HepG2 (cell line): ENCODE data around the gene SFI1. TPM values are rescaled to one million over a fixed set of nuclear protein-coding genes. Genes with fewer than 3 reads are reported as not detected.

Experiments used
- ASH2L ChIP-seq: fragments of 300-600, 200-600 bp; sonication (generic); IDR thresholded peaks from 2 replicates; pipeline ENCODE4 v1.7.0; 2017; ENCODE audit warnings: low read depth, mild to moderate bottlenecking, moderate library complexity, mixed read lengths, low read length; ENCODE audit not compliant: insufficient read length
- ATF1 ChIP-seq: IDR thresholded peaks from 2 replicates; pipeline ENCODE4 v1.6.1; 2016; ENCODE audit warnings: mild to moderate bottlenecking, control low read depth
- CBFB ChIP-seq: sonication (generic); formaldehyde crosslinking; IDR thresholded peaks from 2 replicates; pipeline ENCODE4 v1.4.0; 2020; ENCODE audit warnings: missing genetic modification reagents
- ELF3 ChIP-seq: IDR thresholded peaks from 2 replicates; pipeline ENCODE4 v1.6.1; 2016; ENCODE audit warnings: missing genetic modification reagents, missing compliant biosample characterization
- ELF4 ChIP-seq: sonication (generic); formaldehyde crosslinking; IDR thresholded peaks from 2 replicates; pipeline ENCODE4 v1.5.0; 2020; ENCODE audit warnings: missing genetic modification reagents, mild to moderate bottlenecking, moderate library complexity, borderline replicate concordance
- KDM5B ChIP-seq: sonication (generic); formaldehyde crosslinking; IDR thresholded peaks from 2 replicates; pipeline ENCODE4 v1.4.0; 2020; ENCODE audit warnings: missing genetic modification reagents, mild to moderate bottlenecking, borderline replicate concordance
- MED1 ChIP-seq: sonication (generic); formaldehyde crosslinking; IDR thresholded peaks from 2 replicates; pipeline ENCODE4 v1.4.0; 2020; ENCODE audit warnings: missing genetic modification reagents
- ZFP37 ChIP-seq: sonication (generic); formaldehyde crosslinking; IDR thresholded peaks from 2 replicates; pipeline ENCODE4 v1.4.0; 2020; ENCODE audit warnings: missing genetic modification reagents, borderline replicate concordance
- ZNF292 ChIP-seq: sonication (generic); formaldehyde crosslinking; IDR thresholded peaks from 2 replicates; pipeline ENCODE4 v1.8.1; 2022; ENCODE audit warnings: mild to moderate bottlenecking, low read depth, missing genetic modification reagents, borderline replicate concordance
- ZNF558 ChIP-seq: sonication (generic); formaldehyde crosslinking; IDR thresholded peaks from 2 replicates; pipeline ENCODE4 v1.9.0; 2022; ENCODE audit warnings: mild to moderate bottlenecking, missing genetic modification reagents, borderline replicate concordance
- ZNF614 ChIP-seq: IDR thresholded peaks from 2 replicates; pipeline ENCODE4 v1.6.1; 2018; ENCODE audit warnings: missing biosample characterization, missing genetic modification reagents, inconsistent platforms, borderline replicate concordance
- ZNF619 ChIP-seq: sonication (generic); formaldehyde crosslinking; IDR thresholded peaks from 2 replicates; pipeline ENCODE4 v1.4.0; 2020; ENCODE audit warnings: mild to moderate bottlenecking, missing genetic modification reagents
- polyA plus RNA-seq, 8 experiments: library from polyadenylated mRNA; depleted of rRNA in 3 of 8; stranded (reverse) in 7 of 8; unstranded in 1 of 8; fragments of >200 nt; fragmentation: Illumina TruSeq in 4 of 8; extraction: Trizol in 4 of 8; gene quantifications; 2 replicates each; pipeline versions ENCODE4 v1.2.1 to v1.2.3, GENCODE V29; 2011 to 2016; ENCODE audit warnings: low read depth in 4 of 8, missing spikeins in 1 of 8, mixed read lengths in 1 of 8; ENCODE audit not compliant: insufficient read depth in 1 of 8
- total RNA-seq, 5 experiments: library from RNA; depleted of rRNA; stranded (reverse); fragments of >200 nt; fragmentation: Illumina TruSeq; extraction: Trizol; gene quantifications; 2 replicates each; pipeline ENCODE4 v1.2.3, GENCODE V29; 2016; ENCODE audit warnings: low read depth in 1 of 5
- TF ChIP-seq, protein P1 (sequence below): sonication (generic); formaldehyde crosslinking; IDR thresholded peaks from 2 replicates; pipeline ENCODE4 v1.4.0; 2020; ENCODE audit warnings: mild to moderate bottlenecking, missing genetic modification reagents
- TF ChIP-seq, protein P2 (sequence below): sonication (generic); formaldehyde crosslinking; IDR thresholded peaks from 2 replicates; pipeline ENCODE4 v1.5.1; 2020; ENCODE audit warnings: mild to moderate bottlenecking, missing genetic modification reagents, moderate library complexity
- TF ChIP-seq, protein P3 (sequence below): sonication (generic); formaldehyde crosslinking; IDR thresholded peaks from 2 replicates; pipeline ENCODE4 v1.5.0; 2020; ENCODE audit warnings: mild to moderate bottlenecking, missing genetic modification reagents, borderline replicate concordance

The SFI1 gene
- total and polyA plus RNA-seq, 2 of the 13 experiments (the other 11 are each of a cell fraction or from before 2014, with no cell fraction given) = 20.5 to 40.1 TPM

DNA sequence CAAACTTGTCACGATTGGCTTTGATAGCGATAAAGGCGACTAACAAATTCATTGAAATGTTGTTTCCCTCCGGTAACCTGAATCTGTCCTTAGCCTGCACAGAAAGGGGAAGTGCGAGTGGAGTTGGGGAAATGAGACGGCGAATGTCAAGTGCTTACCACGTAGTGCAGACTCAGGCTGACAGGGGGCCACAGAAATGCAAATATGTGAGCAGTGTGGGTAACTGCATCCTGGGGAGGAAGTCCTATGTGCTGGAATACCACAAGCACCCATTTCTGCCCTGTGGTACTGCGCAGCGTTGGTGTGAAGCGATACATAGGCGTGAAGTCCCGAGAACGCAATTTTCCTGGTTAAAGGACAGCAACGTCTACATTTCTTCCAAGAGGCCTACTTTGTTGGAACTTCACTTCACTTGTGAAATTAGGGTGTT is 5.8 kb upstream of the SFI1 start (continued):
- TF ChIP-seq, protein P1, sequence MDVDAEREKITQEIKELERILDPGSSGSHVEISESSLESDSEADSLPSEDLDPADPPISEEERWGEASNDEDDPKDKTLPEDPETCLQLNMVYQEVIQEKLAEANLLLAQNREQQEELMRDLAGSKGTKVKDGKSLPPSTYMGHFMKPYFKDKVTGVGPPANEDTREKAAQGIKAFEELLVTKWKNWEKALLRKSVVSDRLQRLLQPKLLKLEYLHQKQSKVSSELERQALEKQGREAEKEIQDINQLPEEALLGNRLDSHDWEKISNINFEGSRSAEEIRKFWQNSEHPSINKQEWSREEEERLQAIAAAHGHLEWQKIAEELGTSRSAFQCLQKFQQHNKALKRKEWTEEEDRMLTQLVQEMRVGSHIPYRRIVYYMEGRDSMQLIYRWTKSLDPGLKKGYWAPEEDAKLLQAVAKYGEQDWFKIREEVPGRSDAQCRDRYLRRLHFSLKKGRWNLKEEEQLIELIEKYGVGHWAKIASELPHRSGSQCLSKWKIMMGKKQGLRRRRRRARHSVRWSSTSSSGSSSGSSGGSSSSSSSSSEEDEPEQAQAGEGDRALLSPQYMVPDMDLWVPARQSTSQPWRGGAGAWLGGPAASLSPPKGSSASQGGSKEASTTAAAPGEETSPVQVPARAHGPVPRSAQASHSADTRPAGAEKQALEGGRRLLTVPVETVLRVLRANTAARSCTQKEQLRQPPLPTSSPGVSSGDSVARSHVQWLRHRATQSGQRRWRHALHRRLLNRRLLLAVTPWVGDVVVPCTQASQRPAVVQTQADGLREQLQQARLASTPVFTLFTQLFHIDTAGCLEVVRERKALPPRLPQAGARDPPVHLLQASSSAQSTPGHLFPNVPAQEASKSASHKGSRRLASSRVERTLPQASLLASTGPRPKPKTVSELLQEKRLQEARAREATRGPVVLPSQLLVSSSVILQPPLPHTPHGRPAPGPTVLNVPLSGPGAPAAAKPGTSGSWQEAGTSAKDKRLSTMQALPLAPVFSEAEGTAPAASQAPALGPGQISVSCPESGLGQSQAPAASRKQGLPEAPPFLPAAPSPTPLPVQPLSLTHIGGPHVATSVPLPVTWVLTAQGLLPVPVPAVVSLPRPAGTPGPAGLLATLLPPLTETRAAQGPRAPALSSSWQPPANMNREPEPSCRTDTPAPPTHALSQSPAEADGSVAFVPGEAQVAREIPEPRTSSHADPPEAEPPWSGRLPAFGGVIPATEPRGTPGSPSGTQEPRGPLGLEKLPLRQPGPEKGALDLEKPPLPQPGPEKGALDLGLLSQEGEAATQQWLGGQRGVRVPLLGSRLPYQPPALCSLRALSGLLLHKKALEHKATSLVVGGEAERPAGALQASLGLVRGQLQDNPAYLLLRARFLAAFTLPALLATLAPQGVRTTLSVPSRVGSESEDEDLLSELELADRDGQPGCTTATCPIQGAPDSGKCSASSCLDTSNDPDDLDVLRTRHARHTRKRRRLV (CRISPR knock-in tag) = peak; percentile 65; the same call in 1 of the 2 replicates
- TF ChIP-seq ZFP37 (CRISPR knock-in tag) = peak; percentile 72; the same call in 1 of the 2 replicates
- no peak for TF ChIP-seq ATF1
- TF ChIP-seq, protein P2, sequence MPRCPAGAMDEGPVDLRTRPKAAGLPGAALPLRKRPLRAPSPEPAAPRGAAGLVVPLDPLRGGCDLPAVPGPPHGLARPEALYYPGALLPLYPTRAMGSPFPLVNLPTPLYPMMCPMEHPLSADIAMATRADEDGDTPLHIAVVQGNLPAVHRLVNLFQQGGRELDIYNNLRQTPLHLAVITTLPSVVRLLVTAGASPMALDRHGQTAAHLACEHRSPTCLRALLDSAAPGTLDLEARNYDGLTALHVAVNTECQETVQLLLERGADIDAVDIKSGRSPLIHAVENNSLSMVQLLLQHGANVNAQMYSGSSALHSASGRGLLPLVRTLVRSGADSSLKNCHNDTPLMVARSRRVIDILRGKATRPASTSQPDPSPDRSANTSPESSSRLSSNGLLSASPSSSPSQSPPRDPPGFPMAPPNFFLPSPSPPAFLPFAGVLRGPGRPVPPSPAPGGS = no peak
- TF ChIP-seq ELF4 (CRISPR knock-in tag) = 0 out of 2 replicates have a peak, but pooled peaks have one; percentile 36
- TF ChIP-seq ZNF558 (CRISPR knock-in tag) = no peak
- peak; percentile 43; the same call in 1 of the 2 replicates for TF ChIP-seq ELF3 (CRISPR knock-in tag)
- TF ChIP-seq ZNF292 (CRISPR knock-in tag) = 0 out of 2 replicates have a peak, but pooled peaks have one; percentile 29
- 0 out of 2 replicates have a peak, but pooled peaks have one; percentile 3 for TF ChIP-seq ZNF619
- TF ChIP-seq, protein P3, sequence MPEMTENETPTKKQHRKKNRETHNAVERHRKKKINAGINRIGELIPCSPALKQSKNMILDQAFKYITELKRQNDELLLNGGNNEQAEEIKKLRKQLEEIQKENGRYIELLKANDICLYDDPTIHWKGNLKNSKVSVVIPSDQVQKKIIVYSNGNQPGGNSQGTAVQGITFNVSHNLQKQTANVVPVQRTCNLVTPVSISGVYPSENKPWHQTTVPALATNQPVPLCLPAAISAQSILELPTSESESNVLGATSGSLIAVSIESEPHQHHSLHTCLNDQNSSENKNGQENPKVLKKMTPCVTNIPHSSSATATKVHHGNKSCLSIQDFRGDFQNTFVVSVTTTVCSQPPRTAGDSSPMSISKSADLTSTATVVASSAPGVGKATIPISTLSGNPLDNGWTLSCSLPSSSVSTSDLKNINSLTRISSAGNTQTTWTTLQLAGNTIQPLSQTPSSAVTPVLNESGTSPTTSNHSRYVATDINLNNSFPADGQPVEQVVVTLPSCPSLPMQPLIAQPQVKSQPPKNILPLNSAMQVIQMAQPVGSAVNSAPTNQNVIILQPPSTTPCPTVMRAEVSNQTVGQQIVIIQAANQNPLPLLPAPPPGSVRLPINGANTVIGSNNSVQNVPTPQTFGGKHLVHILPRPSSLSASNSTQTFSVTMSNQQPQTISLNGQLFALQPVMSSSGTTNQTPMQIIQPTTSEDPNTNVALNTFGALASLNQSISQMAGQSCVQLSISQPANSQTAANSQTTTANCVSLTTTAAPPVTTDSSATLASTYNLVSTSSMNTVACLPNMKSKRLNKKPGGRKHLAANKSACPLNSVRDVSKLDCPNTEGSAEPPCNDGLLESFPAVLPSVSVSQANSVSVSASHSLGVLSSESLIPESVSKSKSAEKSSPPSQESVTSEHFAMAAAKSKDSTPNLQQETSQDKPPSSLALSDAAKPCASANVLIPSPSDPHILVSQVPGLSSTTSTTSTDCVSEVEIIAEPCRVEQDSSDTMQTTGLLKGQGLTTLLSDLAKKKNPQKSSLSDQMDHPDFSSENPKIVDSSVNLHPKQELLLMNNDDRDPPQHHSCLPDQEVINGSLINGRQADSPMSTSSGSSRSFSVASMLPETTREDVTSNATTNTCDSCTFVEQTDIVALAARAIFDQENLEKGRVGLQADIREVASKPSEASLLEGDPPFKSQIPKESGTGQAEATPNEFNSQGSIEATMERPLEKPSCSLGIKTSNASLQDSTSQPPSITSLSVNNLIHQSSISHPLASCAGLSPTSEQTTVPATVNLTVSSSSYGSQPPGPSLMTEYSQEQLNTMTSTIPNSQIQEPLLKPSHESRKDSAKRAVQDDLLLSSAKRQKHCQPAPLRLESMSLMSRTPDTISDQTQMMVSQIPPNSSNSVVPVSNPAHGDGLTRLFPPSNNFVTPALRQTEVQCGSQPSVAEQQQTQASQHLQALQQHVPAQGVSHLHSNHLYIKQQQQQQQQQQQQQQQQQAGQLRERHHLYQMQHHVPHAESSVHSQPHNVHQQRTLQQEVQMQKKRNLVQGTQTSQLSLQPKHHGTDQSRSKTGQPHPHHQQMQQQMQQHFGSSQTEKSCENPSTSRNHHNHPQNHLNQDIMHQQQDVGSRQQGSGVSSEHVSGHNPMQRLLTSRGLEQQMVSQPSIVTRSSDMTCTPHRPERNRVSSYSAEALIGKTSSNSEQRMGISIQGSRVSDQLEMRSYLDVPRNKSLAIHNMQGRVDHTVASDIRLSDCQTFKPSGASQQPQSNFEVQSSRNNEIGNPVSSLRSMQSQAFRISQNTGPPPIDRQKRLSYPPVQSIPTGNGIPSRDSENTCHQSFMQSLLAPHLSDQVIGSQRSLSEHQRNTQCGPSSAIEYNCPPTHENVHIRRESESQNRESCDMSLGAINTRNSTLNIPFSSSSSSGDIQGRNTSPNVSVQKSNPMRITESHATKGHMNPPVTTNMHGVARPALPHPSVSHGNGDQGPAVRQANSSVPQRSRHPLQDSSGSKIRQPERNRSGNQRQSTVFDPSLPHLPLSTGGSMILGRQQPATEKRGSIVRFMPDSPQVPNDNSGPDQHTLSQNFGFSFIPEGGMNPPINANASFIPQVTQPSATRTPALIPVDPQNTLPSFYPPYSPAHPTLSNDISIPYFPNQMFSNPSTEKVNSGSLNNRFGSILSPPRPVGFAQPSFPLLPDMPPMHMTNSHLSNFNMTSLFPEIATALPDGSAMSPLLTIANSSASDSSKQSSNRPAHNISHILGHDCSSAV (CRISPR knock-in tag) = 0 out of 2 replicates have a peak, but pooled peaks have one; percentile 22
- 0 out of 2 replicates have a peak, but pooled peaks have one; percentile 13 for TF ChIP-seq ZNF614
- TF ChIP-seq CBFB (CRISPR knock-in tag) = no peak
- TF ChIP-seq ASH2L = no peak
- peak; percentile 35; the same call in 1 of the 2 replicates for TF ChIP-seq MED1 (CRISPR knock-in tag)
- TF ChIP-seq KDM5B (CRISPR knock-in tag) = no peak
